NB4 (cell line): ENCODE results near the gene URB2.

Experiments used
- MYC ChIP-seq: IDR thresholded peaks from 2 replicates; pipeline ENCODE4 v1.6.1; 2011; ENCODE audit warnings: low read depth, low read length
- POLR2A ChIP-seq: IDR thresholded peaks from 2 replicates; pipeline ENCODE4 v1.6.1; 2011; ENCODE audit warnings: mild to moderate bottlenecking; ENCODE audit not compliant: insufficient read length; ENCODE audit errors: extremely low read depth
- TF ChIP-seq, protein P1 (sequence below): IDR thresholded peaks from one replicate; pipeline ENCODE4 v1.5.1; 2012; ENCODE audit warnings: low read depth, low read length

DNA sequence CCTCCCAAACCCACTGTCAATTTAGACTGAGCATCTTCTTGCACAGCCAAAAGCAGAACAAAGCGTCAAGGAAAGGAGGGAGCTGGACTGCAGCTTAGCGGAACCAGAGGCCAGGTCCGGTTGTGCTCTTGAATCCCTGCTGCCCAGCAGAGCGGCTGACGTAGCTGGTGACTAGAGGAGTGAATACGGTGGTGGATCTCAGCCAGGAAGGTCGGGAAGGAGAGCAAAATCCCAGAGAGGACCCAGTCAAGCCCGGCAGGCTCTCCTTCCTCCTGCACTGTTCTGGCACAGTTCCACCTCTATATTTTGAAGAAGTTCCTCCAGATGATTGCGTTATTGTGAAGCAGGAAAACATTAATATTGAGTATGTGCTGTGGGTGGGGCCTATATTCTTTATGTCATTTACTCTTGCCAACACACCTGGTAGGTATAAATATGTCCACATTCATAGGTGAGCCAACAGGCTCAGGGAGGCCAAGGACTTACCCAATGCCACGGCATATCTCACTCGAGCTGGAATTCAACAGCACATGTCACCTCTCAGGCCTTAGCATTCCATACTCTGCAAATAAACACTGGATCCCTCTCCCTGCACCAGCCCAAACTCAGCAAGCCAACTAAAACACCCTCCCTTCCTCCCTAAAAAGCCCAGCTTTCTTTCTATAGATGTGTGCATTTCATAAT, 43.9 kb upstream of the URB2 start:
- TF ChIP-seq, protein P1, sequence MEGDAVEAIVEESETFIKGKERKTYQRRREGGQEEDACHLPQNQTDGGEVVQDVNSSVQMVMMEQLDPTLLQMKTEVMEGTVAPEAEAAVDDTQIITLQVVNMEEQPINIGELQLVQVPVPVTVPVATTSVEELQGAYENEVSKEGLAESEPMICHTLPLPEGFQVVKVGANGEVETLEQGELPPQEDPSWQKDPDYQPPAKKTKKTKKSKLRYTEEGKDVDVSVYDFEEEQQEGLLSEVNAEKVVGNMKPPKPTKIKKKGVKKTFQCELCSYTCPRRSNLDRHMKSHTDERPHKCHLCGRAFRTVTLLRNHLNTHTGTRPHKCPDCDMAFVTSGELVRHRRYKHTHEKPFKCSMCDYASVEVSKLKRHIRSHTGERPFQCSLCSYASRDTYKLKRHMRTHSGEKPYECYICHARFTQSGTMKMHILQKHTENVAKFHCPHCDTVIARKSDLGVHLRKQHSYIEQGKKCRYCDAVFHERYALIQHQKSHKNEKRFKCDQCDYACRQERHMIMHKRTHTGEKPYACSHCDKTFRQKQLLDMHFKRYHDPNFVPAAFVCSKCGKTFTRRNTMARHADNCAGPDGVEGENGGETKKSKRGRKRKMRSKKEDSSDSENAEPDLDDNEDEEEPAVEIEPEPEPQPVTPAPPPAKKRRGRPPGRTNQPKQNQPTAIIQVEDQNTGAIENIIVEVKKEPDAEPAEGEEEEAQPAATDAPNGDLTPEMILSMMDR: no peak
- TF ChIP-seq POLR2A (no peak), MYC (no peak)
